ENCODE results near the gene EDC3.

DNA sequence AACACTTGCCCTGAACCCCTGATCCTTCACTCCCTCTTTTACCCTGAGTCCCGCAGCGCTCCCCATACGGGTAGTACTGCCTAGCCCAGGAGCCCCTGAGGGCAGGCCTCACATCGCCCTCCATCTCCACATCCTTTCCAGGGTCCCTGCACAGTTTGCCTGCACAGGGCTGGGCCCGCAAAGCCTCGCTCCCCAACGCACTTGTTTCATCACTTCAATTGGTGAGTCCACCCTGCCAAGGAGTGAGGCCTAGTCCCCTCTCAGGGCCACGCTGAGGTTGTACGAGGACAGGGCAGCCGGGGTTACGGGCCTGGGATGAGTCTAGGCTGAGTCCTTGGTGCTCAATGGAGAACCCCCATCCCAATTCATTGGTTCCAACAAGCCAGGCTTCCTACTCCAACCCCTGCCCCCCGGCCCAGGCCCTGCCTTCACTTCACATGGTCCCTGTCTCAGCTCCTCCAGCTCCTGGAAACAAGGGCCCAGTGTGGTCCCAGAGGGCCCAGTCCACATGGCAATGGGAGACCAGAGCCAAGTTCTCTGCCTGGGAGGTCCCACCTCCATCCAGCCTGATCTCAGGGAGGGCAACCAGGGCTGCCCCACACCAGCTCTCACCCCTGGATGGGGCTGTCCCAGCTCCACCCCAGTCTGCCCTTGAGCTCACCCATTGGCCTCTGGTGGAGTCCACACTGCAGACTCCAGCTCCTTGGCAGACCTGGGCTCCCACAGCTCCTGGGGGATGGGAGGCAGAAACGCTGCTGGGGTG lies 92.6 kb downstream of the EDC3 start:
- TF ChIP-seq, protein P1, sequence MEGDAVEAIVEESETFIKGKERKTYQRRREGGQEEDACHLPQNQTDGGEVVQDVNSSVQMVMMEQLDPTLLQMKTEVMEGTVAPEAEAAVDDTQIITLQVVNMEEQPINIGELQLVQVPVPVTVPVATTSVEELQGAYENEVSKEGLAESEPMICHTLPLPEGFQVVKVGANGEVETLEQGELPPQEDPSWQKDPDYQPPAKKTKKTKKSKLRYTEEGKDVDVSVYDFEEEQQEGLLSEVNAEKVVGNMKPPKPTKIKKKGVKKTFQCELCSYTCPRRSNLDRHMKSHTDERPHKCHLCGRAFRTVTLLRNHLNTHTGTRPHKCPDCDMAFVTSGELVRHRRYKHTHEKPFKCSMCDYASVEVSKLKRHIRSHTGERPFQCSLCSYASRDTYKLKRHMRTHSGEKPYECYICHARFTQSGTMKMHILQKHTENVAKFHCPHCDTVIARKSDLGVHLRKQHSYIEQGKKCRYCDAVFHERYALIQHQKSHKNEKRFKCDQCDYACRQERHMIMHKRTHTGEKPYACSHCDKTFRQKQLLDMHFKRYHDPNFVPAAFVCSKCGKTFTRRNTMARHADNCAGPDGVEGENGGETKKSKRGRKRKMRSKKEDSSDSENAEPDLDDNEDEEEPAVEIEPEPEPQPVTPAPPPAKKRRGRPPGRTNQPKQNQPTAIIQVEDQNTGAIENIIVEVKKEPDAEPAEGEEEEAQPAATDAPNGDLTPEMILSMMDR (IDR thresholded peaks at IDR 0.05), result no peak
- no peak for TF ChIP-seq POLR2A (IDR thresholded peaks at IDR 0.05)
